HFF-Myc (cell line): ENCODE results near the gene SLC46A3.

Source experiments
- DNase-seq: peaks from one replicate; pipeline ENCODE4 v3.0.0-alpha.2; 2011; ENCODE audit warnings: low read depth; ENCODE audit errors: extremely low read depth
- H3K4me3 ChIP-seq: replicated peaks from 2 replicates; pipeline ENCODE4 v1.5.1; 2011; ENCODE audit warnings: low read depth, mild to moderate bottlenecking, control low read depth, low read length
- CTCF ChIP-seq: IDR thresholded peaks from 2 replicates; pipeline ENCODE4 v1.5.1; 2012; ENCODE audit warnings: mild to moderate bottlenecking, low read depth, low read length, control low read depth; ENCODE audit errors: missing control alignments

Gene SLC46A3

GRCh38 chr13:28671126-28671792 lies 47.5 kb downstream of the SLC46A3 start:
- no peak for TF ChIP-seq CTCF
- DNase-seq = no peak
- no peak overlapping the region for H3K4me3 ChIP-seq

GRCh38 chr13:28666897-28667488 lies 51.8 kb downstream of the SLC46A3 start:
- TF ChIP-seq CTCF = no peak

GRCh38 chr13:28659621-28659970 lies 59.2 kb downstream of the SLC46A3 start:
- no peak for TF ChIP-seq CTCF
- no peak for DNase-seq

More at GRCh38 chr13:28666897-28667488, 51.8 kb downstream of the SLC46A3 start:
- no peak for DNase-seq
- no peak overlapping the region for H3K4me3 ChIP-seq

GRCh38 chr13:28658796-28659620 lies 59.8 kb downstream of the SLC46A3 start, which contains the start of gene POMP:
Gene POMP (plus strand): TSS chr13:28659130. CDS start chr13:28659185, 55 bp downstream.
- no peak for TF ChIP-seq CTCF
- H3K4me3 ChIP-seq = peak within 1 kb of the TSS; percentile 71
- peak; percentile 50 for DNase-seq

More at GRCh38 chr13:28659621-28659970, 59.2 kb downstream of the SLC46A3 start:
- H3K4me3 ChIP-seq = peak overlapping the region; percentile 71

- no peak for DNase-seq
- no peak for TF ChIP-seq CTCF
- peak overlapping the region; percentile 71 for H3K4me3 ChIP-seq
Observed at GRCh38 chr13:28658539-28658795, 60.3 kb downstream of the SLC46A3 start.

GRCh38 chr13:28657784-28658538 lies 60.8 kb downstream of the SLC46A3 start:
- TF ChIP-seq CTCF = no peak
- no peak for DNase-seq
- H3K4me3 ChIP-seq = peak overlapping the region; percentile 71
